ENCODE results near the gene NFYA. TPM values are rescaled to one million over a fixed set of nuclear protein-coding genes. Genes with fewer than 3 reads are reported as not detected.

NFYA gene
- total and polyA plus RNA-seq, 2 donors (not counting 1 experiment from before 2014, with no cell fraction given): 23.3 to 44.3 TPM

- no peaks in the 10 kb centered on the region for H3K9me3 ChIP-seq (ENCODE audit: control extremely low read depth in 1 of 3, control insufficient read depth in 2 of 3, insufficient read depth in 1 of 3, low read length in 2 of 3)
- intact Hi-C loops (cut with micrococcal nuclease): no loop called here
- peaks cover 16 to 20% of the 10 kb centered on the region in 2 donors for H3K4me1 ChIP-seq (ENCODE audit: control insufficient read depth in 2 of 2, insufficient read depth in 2 of 2, low read length in 2 of 2)
- no peak overlapping the region for H3K9ac ChIP-seq (ENCODE audit: low read length)
- Mint-ChIP-seq H3K9me3 (ENCODE audit: insufficient read depth) (no peaks in the 10 kb centered on the region), H3K27ac (no peak overlapping the region), H3K4me1 (peaks cover 19% of the 10 kb centered on the region), H3K27me3 (no peaks in the 10 kb centered on the region), H3K4me3 (no peak overlapping the region)
- ChIA-PET CTCF (interaction anchor here (1.6 kb wide), 1 partner anchor 10 kb away, joined by 7 read pairs; the partner anchor contains the start of gene UNC5CL), POLR2A (no interaction called here)
- no peaks in the 10 kb centered on the region for H3K79me2 ChIP-seq (ENCODE audit: control insufficient read depth, insufficient read depth, low read length)
- WGBS (ENCODE audit: insufficient coverage): 56% methylated on average over 1 of the region's 1 CpG
- no peaks in the 10 kb centered on the region for H4K20me1 ChIP-seq (ENCODE audit: control insufficient read depth, insufficient read depth, low read length, poor library complexity, severe bottlenecking)
- peaks cover 0 to 2% of the 10 kb centered on the region in 2 experiments for H3K36me3 ChIP-seq (replicated peaks in 1 of 2; ENCODE audit: control extremely low read depth in 1 of 2, control insufficient read depth in 1 of 2, extremely low read depth in 1 of 2, insufficient read depth in 2 of 2, low read length in 1 of 2)
- TF ChIP-seq CTCF (IDR thresholded peaks at IDR 0.05) (no peak), EZH2 (IDR thresholded peaks at IDR 0.05; ENCODE audit: borderline replicate concordance, insufficient read depth, low read depth, low read length, poor library complexity, severe bottlenecking) (no peak)
- H3K4me2 ChIP-seq (replicated peaks; ENCODE audit: low read depth, low read length, poor library complexity, severe bottlenecking): no peak overlapping the region
- H3K27me3 ChIP-seq (replicated peaks in 1 of 4; ENCODE audit: control extremely low read depth in 1 of 4, control insufficient read depth in 3 of 4, insufficient read depth in 4 of 4, low read length in 3 of 4): no peaks in the 10 kb centered on the region
- no peak overlapping the region for H3K4me3 ChIP-seq (ENCODE audit: control extremely low read depth in 1 of 5, extremely low read depth in 1 of 5, insufficient read depth in 1 of 5, low read depth in 2 of 5, low read length in 4 of 5)
- no peak overlapping the region for H2AFZ ChIP-seq (ENCODE audit: insufficient read depth, low read depth, low read length, poor library complexity, severe bottlenecking)
- H3K27ac ChIP-seq (ENCODE audit: low read length in 2 of 2): no peak overlapping the region
- ATAC-seq (ENCODE audit: low read depth) (no peak), DNase-seq (no peak)
Measured at GRCh38 chr6:41049521-41049920, 23.3 kb upstream of the NFYA start.

- H3K9me3 Mint-ChIP-seq (ENCODE audit: insufficient read depth): no peaks in the 10 kb centered on the region
- TF ChIP-seq CTCF (IDR thresholded peaks at IDR 0.05): no peak
- intact Hi-C loops (cut with micrococcal nuclease): no loop called here
- no peaks in the 10 kb centered on the region for H4K20me1 ChIP-seq (ENCODE audit: control insufficient read depth, insufficient read depth, low read length, poor library complexity, severe bottlenecking)
- no peak overlapping the region for H3K27ac ChIP-seq (ENCODE audit: low read length in 2 of 2)
- H3K4me1 Mint-ChIP-seq: peaks cover 21% of the 10 kb centered on the region
- no peak overlapping the region for H2AFZ ChIP-seq (ENCODE audit: insufficient read depth, low read depth, low read length, poor library complexity, severe bottlenecking)
- no peak overlapping the region for H3K4me3 ChIP-seq (ENCODE audit: control extremely low read depth in 1 of 5, extremely low read depth in 1 of 5, insufficient read depth in 1 of 5, low read depth in 2 of 5, low read length in 4 of 5)
- DNase-seq: no peak
- no peak overlapping the region for H3K4me3 Mint-ChIP-seq
- H3K9ac ChIP-seq (ENCODE audit: low read length): no peak overlapping the region
- no peak overlapping the region for H3K4me2 ChIP-seq (replicated peaks; ENCODE audit: low read depth, low read length, poor library complexity, severe bottlenecking)
- ChIA-PET POLR2A (no interaction called here), CTCF (interaction anchor here (1.6 kb wide), 1 partner anchor 10 kb away, joined by 7 read pairs; the partner anchor contains the start of gene UNC5CL)
- 95% methylated on average over 5 of the region's 7 CpGs for WGBS (ENCODE audit: insufficient coverage)
- no peaks in the 10 kb centered on the region for H3K9me3 ChIP-seq (ENCODE audit: control extremely low read depth in 1 of 3, control insufficient read depth in 2 of 3, insufficient read depth in 1 of 3, low read length in 2 of 3)
- no peaks in the 10 kb centered on the region for H3K27me3 Mint-ChIP-seq
- no peaks in the 10 kb centered on the region for H3K79me2 ChIP-seq (ENCODE audit: control insufficient read depth, insufficient read depth, low read length)
- no peaks in the 10 kb centered on the region for H3K27me3 ChIP-seq (replicated peaks in 1 of 4; ENCODE audit: control extremely low read depth in 1 of 4, control insufficient read depth in 3 of 4, insufficient read depth in 4 of 4, low read length in 3 of 4)
- peaks cover 16 to 20% of the 10 kb centered on the region in 2 donors for H3K4me1 ChIP-seq (ENCODE audit: control insufficient read depth in 2 of 2, insufficient read depth in 2 of 2, low read length in 2 of 2)
- ATAC-seq (ENCODE audit: low read depth): no peak
- H3K27ac Mint-ChIP-seq: no peak overlapping the region
- peaks cover 0 to 2% of the 10 kb centered on the region in 2 experiments for H3K36me3 ChIP-seq (replicated peaks in 1 of 2; ENCODE audit: control extremely low read depth in 1 of 2, control insufficient read depth in 1 of 2, extremely low read depth in 1 of 2, insufficient read depth in 2 of 2, low read length in 1 of 2)
Measured at GRCh38 chr6:41049955-41050354, 22.8 kb upstream of the NFYA start.
